WTC11 (cell line): Measurements from ENCODE around the gene JUP.

Experiments
- ATF3 ChIP-seq: sonication (generic); formaldehyde crosslinking; conservative IDR thresholded peaks from 2 replicates; pipeline ENCODE4 v1.8.1; 2022; ENCODE audit warnings: mild to moderate bottlenecking, missing genetic modification reagents
- CTCF ChIP-seq: fragments of 200-600 bp; IDR thresholded peaks from 2 replicates; pipeline ENCODE4 v1.8.0; 2022; ENCODE audit warnings: antibody characterized with exemption
- JUN ChIP-seq: sonication (generic); formaldehyde crosslinking; IDR thresholded peaks from 2 replicates; pipeline ENCODE4 v1.8.0; 2023; ENCODE audit warnings: mild to moderate bottlenecking, missing genetic modification reagents
- NR1H2 ChIP-seq: sonication (generic); formaldehyde crosslinking; IDR thresholded peaks from 2 replicates; pipeline ENCODE4 v1.9.0; 2021; ENCODE audit warnings: mild to moderate bottlenecking, moderate library complexity, missing genetic modification reagents
- TP53 ChIP-seq: sonication (generic); formaldehyde crosslinking; IDR thresholded peaks from 2 replicates; pipeline ENCODE4 v1.8.1; 2023; ENCODE audit warnings: mild to moderate bottlenecking, missing genetic modification reagents
- ZNF232 ChIP-seq: sonication (generic); formaldehyde crosslinking; IDR thresholded peaks from 2 replicates; pipeline ENCODE4 v1.8.0; 2022; ENCODE audit warnings: mild to moderate bottlenecking, missing genetic modification reagents
- ZNF317 ChIP-seq: sonication (generic); formaldehyde crosslinking; IDR thresholded peaks from 2 replicates; pipeline ENCODE4 v1.8.1; 2023; ENCODE audit warnings: low read depth, mild to moderate bottlenecking, moderate library complexity, missing genetic modification reagents, borderline replicate concordance
- TF ChIP-seq, protein P1 (sequence below): sonication (generic); formaldehyde crosslinking; IDR thresholded peaks from 2 replicates; pipeline ENCODE4 v1.8.1; 2023; ENCODE audit warnings: mild to moderate bottlenecking, missing genetic modification reagents

DNA sequence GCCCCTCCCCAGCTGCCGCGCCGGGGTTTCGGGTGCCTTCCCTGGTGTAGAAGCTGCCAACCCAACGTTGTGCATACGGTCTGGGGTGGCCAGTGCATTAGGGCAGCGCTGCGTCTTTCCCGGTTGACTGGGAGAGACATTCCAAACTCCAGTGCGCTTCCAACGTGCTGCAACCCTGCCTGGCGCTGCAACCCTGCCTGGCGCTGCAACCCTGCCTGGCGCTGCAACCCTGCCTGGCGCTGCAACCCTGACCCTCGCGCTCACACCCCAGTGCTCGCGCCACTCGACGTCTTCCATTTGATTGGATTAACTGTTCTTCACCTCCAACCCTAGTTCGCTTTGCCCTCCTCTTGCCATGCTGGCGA is 51.6 kb downstream of the JUP start:
- no peak for TF ChIP-seq ZNF317 (CRISPR knock-in tag)
- no peak for TF ChIP-seq ZNF232 (CRISPR knock-in tag)
- TF ChIP-seq, protein P1, sequence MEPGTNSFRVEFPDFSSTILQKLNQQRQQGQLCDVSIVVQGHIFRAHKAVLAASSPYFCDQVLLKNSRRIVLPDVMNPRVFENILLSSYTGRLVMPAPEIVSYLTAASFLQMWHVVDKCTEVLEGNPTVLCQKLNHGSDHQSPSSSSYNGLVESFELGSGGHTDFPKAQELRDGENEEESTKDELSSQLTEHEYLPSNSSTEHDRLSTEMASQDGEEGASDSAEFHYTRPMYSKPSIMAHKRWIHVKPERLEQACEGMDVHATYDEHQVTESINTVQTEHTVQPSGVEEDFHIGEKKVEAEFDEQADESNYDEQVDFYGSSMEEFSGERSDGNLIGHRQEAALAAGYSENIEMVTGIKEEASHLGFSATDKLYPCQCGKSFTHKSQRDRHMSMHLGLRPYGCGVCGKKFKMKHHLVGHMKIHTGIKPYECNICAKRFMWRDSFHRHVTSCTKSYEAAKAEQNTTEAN = no peak
- no peak for TF ChIP-seq NR1H2 (CRISPR knock-in tag)
- TF ChIP-seq CTCF = no peak
- TF ChIP-seq TP53 (CRISPR knock-in tag) = no peak
- TF ChIP-seq ATF3 (CRISPR knock-in tag) = no peak
- TF ChIP-seq JUN (CRISPR knock-in tag) = no peak
